Measurements from ENCODE around the gene LIN28B.
"Not testable (repeated sequence)": the region's sequence is repeated elsewhere in the genome, so short reads cannot be mapped to it uniquely, and the experiment has no call there.

The LIN28B gene

GRCh38 chr6:104957301-104958177, 632 bp downstream of the LIN28B start:
- DNase-seq: no peak

- DNase-seq: no peak
Measured at GRCh38 chr6:104958178-104959025, 1.5 kb downstream of the LIN28B start.

DNA sequence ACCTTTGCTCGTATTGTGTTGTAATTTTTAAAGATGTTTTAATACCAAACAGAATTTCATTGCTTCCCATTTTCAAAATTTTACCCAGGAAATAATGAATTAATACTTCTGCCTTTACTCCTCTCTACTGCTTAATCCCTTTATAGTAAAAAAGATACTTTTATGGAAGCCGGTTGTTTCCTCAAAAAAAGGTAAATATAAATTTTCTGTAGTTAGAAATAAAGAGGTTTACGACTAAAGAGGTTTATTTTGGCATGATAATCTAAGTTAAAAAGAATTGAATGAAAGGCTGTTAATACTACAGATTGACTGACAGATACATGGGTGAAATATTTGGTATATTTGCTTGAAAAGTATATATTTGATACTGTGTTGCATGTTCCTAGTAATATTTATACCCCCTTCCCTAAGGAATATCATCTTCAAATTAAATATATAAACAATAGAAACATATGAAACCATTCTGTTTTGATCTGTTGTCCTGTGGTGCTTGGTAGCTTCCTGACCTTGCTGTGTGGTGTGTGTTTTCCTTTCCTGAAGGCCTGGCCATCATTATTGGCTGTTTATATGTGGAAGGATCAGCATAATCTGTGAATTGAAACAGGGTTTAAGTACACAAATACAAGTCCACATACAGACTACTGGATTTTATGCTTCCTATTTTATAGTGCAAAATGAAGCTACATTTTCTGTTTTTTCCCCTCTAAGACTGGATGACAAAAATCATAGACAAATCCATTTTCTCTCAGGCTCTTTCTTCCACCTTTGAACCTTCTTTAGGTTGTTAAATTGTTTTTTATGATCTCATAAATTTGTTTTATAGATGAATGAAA, 2.3 kb downstream of the LIN28B start:
- no peak for DNase-seq

GRCh38 chr6:104969108-104969507, 12.2 kb downstream of the LIN28B start:
- DNase-seq: no peak

GRCh38 chr6:104969785-104970581, 13.1 kb downstream of the LIN28B start:
- no peak for DNase-seq

DNA sequence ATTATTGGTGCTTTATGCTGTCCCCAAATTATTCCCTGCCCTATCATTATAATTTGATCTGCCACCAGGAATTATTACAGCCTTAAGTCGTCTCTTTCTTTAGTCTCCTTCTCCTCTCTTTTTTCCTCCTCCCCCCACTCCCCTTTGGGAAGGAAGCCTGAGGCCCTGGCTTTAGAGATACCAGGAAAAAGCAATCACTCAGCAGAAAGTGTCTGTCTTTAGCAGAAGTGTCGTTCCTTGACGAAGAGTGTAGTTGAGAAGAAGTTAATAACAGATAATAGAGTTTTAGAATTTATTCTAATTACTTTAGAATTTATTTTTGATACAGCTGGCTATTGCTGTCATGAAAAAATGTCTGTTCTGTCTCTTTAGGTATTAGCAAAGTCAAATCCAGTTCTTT, 16.5 kb downstream of the LIN28B start:
- no peak for DNase-seq

- DNase-seq: no peak
Measured at GRCh38 chr6:104983296-104983695, 26.4 kb downstream of the LIN28B start.

DNA sequence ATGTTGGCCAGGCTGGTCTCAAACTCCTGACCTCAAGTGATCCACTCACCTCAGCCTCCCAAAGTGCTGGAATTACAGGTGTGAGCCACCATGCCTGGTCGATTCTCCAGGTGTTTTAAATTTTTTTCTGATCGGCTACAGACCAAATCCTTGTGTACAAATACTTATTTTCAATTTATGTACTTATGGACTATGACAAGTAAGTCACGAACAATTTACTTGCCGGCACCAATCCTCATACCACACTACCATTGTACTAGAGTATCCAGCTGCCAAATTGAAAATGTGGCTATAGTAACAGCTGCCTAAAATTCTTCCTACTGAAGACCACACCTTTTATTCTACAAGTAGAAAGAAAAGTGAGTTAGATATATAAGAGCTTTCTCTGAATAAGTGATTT, 26.9 kb downstream of the LIN28B start:
- no peak for DNase-seq

DNA sequence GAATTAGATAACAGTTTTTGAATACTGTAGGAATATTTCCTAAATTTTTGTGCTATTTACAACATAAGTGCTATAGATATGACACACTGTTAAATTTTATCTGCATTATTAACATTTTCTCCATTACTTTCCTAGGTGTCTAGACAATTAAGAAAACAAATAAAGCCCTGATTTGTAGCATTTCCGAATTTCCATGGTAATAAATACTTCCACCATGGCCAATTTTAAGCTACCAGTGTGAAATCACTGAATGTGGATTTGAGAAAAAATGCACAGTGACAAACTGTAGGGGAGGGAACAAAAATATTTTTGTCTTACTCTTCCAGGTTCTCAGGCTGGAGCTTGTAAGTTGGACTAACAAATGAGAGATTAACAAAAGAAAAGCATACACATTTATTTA, 27.9 kb downstream of the LIN28B start:
- DNase-seq: no peak

GRCh38 chr6:104985875-104986274, 29.0 kb downstream of the LIN28B start:
- DNase-seq: not testable (repeated sequence)

DNA sequence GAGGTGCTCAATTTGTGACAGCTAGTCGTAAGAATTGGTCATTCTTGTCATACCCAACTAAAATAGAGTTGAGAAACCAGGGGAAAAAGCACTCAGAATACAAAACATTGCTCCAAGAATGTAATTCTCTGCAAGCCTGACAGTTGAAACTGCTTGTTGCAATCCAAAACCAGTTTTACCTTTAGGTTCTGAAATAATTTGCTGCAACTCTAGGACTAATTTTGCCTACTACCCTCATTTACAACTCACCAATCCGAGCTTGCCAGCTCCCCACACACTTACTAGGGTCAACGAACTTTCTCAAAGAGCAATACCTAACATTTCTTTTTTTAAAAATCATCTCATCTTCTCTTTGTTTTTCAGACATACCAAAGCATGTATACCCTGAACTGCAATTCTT, 29.7 kb downstream of the LIN28B start:
- DNase-seq: no peak

- DNase-seq: no peak
Measured at GRCh38 chr6:104987218-104987617, 30.3 kb downstream of the LIN28B start.

DNA sequence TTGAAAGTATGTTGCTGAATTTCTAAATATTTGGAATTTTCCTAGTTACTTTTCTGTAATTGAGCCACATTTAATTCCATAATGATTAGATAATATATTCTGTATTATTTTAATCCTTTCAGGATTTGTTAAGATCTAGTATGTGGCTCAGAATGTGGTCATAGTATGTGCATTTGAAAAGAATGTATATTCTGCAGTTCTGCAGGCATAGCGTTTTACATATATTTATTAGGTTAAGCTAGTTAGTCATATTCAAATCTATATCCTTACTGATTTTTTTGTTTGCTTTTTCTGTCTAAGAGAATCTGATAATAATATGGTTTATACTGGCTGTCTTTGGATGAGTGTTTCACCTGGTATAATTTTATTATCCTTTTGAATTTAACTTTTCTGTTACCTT, 33.2 kb downstream of the LIN28B start:
- no peak for DNase-seq

DNA sequence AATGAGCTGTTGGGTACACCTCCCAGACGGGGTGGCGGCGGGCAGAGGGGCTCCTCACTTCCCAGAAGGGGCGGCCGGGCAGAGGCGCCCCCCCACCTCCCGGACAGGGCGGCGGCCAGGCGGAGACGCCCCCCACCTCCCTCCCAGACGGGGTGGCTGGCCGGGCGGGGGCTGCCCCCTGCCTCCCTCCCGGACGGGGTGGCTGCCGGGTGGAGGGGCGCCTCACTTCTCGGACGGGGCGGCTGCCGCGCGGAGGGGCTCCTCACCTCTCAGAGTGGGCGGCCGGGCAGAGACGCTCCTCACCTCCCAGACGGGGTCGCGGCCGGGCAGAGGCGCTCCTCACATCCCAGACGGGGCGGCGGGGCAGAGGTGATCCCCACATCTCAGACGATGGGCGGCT, 34.2 kb downstream of the LIN28B start:
- DNase-seq: not testable (repeated sequence)

GRCh38 chr6:104993576-104993975, 36.7 kb downstream of the LIN28B start:
- not testable (repeated sequence) for DNase-seq

GRCh38 chr6:104995989-104996617, 39.2 kb downstream of the LIN28B start:
- no peak for DNase-seq

GRCh38 chr6:105001063-105001462, 44.2 kb downstream of the LIN28B start:
- DNase-seq: no peak

DNA sequence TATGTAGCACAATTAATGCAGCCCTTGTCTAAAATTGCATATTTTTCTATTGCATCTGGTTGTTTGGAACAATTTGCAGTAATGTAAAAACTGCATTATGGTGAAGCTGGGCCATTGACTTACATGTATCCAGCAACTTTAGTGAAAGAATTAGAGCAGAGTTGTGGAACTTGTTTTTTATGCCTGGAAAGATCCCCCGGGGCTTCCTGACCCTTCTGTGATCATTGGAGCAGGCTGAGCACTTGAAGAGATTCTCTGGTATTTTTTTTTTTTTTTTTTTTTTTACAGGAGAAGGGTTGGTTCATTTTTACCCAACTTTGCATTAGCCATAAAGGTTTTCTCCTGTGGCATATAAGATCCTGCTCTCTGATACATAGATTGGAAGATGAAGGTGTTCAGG, 45.0 kb downstream of the LIN28B start:
- no peak for DNase-seq

- no peak for DNase-seq
Measured at GRCh38 chr6:105005451-105005850, 48.5 kb downstream of the LIN28B start.

DNA sequence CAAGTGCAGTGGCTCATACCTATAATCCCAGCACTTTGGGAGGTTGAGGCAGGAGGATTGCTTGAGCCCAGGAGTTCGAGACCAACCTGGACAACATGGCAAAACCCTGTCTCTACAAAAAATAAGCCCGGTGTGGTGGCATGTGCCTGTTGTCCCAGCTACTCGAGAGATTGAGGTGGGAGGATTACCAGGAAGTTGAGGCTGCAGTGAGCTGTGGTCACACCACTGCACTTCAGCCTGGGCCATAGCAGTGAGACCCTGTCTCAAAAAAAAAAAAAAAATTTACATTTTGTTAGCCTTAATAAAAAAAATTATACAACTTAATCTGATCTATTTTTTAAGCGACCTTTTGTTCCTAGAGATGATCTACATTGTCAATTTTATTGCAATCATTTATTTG, 56.6 kb downstream of the LIN28B start:
- not testable (repeated sequence) for DNase-seq

GRCh38 chr6:105014448-105014847, 57.5 kb downstream of the LIN28B start:
- DNase-seq: no peak

- no peak for DNase-seq
Measured at GRCh38 chr6:105014954-105015353, 58.0 kb downstream of the LIN28B start.

Measured in NCI-H1436 (cell line).